ENCODE measurements around the gene ZNF846.
"Not testable (repeated sequence)": the region's sequence is repeated elsewhere in the genome, so short reads cannot be mapped to it uniquely, and the experiment has no call there.

The ZNF846 gene

DNA sequence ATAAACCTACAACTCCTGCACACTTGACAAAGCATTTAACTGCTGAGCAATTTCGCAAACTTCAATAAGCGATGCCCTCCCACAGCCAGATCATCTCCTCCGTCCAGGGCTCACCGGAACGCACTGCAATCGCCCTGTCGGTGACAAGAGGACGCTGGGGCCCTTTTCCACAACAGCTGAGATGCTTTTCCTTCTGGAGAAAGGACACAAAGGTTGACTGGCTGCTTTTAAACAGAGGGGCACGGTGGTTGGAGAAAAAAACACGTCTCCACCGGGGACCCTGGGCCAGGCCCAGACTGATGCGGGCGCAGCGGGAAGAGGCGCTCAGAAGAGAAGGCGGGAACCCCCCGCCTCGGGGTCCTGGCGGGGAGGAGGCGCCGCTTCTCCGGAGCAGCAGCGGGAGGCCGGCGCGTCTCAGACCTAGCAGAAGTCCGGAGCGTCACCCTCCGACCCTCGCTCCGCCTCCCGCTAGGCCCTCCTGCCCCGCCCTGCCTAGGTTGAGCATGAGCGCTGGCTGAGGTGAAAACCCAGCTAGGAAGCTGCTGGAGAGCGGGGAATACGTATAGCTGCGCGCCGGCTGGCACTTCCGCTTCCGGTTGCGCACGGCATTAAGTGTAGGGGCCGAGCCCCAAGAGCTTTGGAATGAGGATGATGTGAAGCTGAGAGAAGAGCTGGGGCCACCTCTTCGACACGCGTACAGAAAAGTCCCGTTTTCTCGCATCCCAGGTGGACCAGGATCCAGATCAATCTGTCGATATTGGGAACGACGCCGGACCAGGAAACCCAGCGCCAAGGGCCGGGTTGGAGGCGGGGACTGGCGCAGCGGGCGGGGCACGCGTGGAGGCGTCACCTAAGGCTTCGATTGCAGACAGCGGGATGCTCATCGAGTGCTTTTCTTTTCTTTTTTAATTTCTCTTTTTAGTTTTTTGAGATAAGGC is at the start of gene ZNF846:
Gene ZNF846, minus strand, starts transcription at position 564 of the 938 bp plus-strand sequence. CDS start 3,788 bp downstream, outside the sequence.
- peak; percentile 95 for DNase-seq

GRCh38 chr19:9818175-9818733 is 49.7 kb upstream of the ZNF846 start:
- no peak for DNase-seq

DNA sequence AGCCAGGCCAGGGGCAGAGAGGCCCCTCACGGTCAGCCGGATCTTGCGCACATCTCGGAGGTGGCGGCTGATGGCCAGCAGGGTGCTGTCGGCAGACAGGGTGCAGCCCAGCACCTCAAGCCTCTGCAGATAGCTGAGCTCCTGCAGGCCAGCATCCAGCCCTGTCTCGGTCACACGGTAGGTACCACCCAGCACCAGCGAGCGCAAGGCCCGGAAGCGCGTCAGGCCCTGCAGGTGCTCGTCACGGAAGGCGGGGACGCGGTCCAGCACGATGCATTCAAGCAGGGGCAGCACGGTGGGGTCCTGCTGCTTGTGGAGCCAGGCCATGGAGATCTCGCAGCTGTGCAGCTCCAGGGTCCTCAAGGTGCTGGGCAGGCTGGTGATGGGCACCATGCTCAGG is 42.6 kb upstream of the ZNF846 start:
- no peak for DNase-seq

DNA sequence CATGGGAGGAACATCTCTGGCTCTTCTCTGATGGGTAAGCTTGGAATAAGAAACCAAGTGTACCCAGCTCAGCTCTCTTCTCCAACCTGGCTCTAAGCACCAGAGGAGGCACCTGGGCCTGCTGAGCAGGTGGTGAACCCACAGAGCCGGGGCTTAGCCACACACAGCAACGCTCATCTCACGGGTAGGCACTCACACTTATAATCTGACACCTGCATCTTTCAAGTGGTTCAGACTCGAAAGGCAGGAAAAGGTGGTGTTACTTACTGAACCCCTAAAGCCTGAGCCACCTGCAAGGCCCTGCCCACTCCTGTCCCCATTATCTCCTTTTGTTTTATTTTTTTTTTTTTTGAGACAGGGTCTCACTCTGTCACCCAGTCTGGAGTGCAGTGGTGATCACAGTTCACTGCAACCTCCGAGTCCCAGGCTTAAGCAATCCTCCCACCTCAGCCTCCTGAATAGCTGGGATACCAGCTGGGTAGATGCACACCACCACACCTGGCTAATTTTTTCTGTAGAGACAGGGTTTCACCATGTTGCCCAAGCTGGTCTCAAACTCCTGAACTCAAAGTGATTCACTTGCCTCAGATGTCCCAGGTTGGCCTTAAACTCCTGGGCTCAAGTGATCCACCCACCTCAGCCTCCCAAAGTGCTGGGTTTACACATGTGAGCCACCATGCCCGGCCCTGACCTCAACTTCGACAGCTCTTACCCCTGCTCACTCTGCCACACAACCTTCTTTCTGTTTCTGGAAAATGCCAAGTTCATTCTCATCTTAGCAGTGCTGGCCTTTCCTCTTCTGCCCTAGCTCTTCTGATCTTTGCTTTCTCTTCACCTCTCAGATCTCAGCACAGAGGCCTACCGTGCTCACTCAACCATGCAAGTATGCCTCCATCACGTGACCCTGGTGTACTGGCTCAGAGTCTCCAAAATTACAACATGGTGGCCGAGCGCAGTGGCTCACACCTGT is 40.6 kb upstream of the ZNF846 start:
- DNase-seq, result peak; percentile 73

- DNase-seq, result no peak
Measured at GRCh38 chr19:9806803-9807202, 38.3 kb upstream of the ZNF846 start.

DNA sequence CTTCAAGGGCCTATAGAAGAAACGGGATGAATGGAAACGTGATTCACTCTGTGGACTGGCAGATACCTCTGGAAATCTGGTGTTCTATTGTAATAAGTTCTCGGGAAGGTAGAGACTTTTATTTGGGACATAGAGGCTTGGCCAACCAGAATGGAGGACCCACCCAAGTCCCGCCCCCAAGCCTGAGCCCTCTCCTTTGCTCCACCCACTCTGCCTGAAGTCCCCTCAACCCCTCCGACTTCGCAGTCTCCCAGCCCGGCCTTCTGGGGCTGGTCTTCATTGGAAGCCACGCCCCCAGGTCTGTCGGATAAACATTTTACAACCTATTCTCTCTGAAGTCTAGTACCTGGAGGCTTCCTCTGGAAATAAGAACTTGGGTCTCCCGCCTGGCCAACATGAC is 33.4 kb upstream of the ZNF846 start:
- no peak for DNase-seq

- no peak for DNase-seq
Measured at GRCh38 chr19:9799162-9799561, 30.6 kb upstream of the ZNF846 start.

- DNase-seq, result no peak
Measured at GRCh38 chr19:9797871-9798270, 29.3 kb upstream of the ZNF846 start.

DNA sequence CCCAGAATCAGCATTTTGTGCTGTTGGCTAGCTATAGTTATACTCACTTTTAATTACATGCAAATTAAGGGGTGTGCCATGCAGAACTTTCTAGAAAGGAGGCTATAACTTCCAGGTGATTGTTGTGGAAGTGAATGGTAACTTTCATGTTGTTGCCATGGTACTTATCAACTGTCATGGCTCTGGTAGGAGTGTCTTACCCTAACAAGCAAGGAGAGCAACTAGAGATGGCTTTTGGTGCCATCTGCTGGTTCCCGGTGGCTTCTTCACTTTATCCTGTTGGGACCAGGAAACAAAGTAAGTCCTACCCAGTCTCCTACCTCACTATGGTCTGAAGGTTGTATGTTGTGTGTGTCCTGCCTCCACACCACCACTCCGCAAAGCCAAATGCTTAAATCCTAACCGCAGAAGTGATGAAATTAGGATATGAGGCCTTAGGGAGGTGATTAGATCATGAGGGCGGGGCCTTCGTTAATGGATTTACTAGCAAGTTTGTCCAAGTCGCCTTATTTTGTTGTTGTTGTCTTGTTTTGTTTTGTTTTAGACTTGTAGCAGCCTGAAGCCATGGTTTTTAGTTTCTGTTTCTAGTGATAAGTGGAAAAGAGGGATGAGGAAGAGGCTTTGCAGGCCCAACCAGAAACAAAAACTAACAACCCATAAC is 27.7 kb upstream of the ZNF846 start:
- peak; percentile 96 for DNase-seq

- DNase-seq, result peak; percentile 78
Measured at GRCh38 chr19:9793071-9793591, 24.6 kb upstream of the ZNF846 start.

GRCh38 chr19:9792206-9793070 is 23.9 kb upstream of the ZNF846 start:
- DNase-seq, result peak; percentile 96

DNA sequence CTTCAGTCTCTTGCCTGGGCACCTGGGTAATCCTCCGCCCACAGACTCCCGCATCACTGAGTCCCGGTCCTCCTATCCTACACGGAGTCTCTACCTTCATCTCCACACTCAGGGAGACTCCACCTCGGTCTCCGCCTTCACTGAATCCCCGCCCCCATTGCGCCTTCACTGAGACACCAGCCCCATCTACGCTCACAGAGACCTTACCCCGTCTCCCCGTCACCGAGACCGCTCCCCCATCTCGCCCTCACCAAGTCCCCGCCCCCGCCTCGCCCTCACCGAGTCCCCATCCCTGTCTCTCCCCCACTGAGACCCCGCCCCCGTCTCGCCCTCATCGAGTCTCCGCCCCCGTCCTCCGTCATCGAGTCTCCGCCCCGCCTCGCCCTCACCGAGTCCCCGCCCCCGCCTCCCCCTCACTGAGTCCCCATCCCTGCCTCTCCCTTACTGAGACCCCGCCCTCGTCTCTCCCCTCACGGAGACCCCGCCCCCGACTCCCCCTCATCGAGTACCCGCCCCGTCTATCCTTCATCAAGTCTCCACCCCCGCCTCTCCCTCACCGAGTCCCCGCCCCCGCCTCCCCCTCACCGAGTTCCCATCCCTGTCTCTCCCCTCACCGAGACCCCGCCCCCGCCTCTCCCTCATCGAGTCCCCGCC is 23.1 kb upstream of the ZNF846 start:
- DNase-seq, result peak; percentile 97

GRCh38 chr19:9791073-9791367 is 22.5 kb upstream of the ZNF846 start:
- DNase-seq, result not testable (repeated sequence)

DNA sequence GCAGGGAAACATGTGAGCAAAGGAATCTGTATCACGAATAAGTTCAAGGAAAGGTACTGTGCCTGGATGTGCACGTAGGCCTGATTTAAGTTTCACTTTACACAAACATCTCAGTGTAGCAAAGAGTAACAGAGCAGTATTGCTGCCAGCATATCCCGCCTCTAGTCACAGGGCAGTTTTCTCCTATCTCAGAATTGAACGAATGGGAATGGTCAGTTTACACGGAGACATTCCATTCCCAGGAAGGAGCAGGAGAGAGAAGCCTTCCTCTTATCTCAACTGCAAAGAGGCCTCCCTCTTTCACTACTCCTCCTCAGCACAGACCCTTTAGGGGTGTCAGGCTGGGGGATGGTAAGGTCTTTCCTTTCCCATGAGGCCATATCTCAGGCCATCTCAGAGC is 21.0 kb upstream of the ZNF846 start:
- DNase-seq, result not testable (repeated sequence)

DNA sequence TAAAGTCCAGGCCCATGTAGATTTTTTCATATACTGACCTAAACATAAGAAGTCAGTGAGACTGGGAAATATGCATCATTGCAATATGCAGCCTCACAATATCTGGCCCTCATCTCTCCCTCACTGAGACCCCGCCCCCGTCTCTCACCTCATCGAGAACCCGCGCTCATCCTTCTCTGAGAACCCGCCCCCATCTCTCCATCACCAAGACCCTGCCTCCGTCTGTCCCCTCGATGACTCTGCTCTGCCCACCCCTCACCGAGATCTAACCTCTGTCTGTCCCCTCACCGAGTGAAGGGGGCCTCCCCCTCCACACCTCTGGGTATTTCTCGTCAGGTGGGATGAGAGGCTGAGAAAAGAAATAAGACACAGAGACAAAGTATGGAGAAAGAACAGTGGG is 20.5 kb upstream of the ZNF846 start:
- DNase-seq, result no peak

GRCh38 chr19:9788604-9789003 is 20.1 kb upstream of the ZNF846 start:
- not testable (repeated sequence) for DNase-seq

GRCh38 chr19:9786819-9787218 is 18.3 kb upstream of the ZNF846 start:
- DNase-seq, result no peak

DNA sequence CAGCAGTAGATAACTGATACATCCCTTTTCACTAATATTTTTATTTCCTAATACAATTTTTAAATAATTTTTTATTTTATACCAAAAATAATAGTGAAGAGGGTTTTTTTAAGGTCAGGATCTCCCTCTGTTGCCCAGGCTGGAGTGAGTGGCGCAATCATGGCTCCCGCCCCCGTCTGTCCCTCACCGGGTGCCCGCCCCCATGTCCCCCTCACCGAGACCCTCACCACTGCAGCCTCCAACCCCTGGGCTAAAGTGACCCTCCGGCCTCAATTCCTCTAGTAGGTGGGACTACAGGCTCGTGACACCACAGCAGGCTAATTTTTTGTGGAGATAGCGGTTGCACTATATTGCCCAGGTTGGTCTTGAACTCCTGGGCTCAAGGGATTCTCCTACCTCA is 17.8 kb upstream of the ZNF846 start:
- no peak for DNase-seq

DNA sequence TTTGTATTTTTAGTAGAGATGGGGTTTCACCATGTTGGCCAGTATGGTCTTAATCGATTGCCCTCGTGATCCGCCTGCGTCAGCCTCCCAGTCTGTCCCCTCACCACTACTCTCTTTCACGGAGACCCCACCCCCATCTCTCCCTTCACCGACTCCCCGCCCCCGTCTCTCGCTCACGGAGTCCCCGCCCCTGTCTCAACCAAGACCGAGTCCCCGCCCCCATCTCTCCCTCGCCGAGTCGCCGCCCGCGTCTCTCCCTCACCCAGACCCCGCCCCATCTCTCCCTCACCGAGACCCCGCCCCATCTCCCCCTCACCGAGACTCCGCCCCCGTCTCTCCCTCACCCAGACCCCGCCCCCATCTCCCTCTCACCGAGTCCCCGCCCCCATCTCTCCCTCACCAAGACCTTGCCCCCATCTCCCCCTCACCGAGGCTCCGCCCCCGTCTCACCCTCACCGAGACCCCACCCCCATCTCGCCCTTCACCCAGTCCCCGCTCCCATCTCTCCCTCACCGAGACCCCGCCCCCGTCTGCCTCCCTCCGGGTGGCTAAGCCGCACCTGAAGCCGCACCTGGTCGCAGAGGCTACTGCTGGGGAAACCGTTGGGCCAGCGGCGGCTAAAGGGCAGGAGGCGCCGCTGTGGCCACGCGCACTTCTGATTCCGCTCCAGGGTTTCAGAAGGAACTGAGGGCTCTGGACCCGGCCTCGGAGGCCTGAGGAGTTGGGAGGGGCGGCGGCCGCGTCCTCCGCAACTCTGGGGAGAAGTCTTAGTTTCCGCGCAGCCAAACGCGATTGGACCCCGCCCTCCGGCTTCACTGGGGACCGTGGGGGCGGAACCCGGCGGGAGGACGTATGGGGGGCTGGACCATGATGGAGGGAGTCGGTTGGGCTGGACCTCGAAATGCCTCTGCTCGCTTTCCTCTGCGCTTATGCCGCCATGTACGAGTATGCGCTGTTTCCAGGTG is 17.1 kb upstream of the ZNF846 start:
- peak; percentile 97 for DNase-seq

DNA sequence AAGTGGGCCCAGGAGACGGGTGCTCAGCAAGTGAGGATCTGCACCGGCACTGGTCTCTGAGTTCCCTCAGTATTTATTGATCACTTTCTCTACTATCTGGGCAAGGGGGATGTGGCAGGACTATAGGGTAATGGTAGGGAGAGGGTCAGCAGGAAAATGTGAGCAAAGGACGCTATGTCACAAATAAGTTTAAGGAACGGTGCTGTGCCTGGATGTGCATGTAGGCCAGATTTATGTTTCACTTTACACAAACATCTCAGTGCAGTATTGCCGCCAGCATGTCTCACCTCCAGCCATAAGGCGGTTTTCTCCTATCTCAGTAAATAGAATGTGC is 15.6 kb upstream of the ZNF846 start:
- DNase-seq, result not testable (repeated sequence)

Measured in CD4-positive, alpha-beta T cell treated with Interleukin-17A for 1 hour (primary cell).